ENCODE measurements around the gene S100A16. TPM values are rescaled to one million over a fixed set of nuclear protein-coding genes. Genes with fewer than 3 reads are reported as not detected.

Gene S100A16
- total and polyA plus RNA-seq, 5 experiments from 2014 or later = not detected

DNA sequence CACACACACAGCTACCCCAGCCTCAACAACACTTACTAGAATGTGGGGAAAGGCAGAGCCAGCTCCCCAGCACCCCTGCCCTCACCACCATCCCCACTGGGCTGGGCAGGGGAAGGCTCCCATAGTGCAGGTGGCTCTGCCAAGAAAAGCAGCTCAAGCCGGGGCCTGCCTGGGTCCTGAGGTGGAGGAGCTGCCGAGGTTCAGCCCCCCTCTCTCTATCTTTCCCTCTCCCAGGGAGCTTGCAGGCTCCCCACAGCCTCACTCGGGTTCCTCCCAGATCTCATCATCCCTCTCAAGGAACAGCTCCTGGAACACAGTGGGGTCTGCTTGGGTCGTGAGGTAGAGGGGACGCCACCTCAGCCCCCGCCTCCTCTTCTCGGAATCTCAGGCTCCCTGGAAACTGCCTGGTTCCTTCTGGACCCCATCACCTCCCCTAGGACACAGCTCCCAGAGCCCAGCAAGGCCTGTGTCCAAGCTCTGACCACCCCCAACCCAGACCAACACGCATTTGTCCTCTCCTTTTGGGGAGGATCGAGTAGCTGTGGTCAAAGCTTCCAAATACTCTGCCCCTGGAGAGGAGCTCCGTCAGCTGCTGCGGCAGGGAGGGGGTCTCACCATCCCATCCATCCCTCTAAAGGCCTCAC is 704 bp downstream of the S100A16 start:
- ATAC-seq (no peak), DNase-seq (no peak)
- Mint-ChIP-seq H3K4me3 (no peak overlapping the region), H3K36me3 (no peaks in the 10 kb centered on the region), H3K27me3 (no peaks in the 10 kb centered on the region), H3K9me3 (no peaks in the 10 kb centered on the region), H3K4me1 (no peaks in the 10 kb centered on the region), H3K27ac (peak overlapping the region in 2 of 10 donors; percentile 21 to 37)
- POLR2A ChIA-PET = interaction anchor here (0.7 kb wide), 1 partner anchor 37 kb away, joined by 4 read pairs; no protein-coding TSS in a partner anchor

DNA sequence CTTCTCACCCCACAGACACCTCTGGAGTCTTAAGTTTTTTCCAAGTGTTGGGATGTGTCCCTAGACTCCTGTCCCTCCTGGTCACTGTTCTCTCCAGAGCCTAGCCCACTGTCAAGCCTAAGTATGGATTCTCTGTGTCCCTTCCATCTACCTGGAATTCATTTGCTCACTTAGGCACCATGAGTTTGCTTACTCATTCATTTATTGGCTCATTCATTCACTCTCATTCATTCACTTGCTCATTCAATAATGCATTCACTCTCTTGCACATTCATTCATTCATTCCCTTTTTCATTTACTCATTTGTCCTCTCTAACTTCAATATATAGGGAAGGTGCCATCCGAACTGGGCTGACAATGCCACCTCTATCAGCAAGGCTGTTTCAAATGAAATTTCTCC is 1.6 kb downstream of the S100A16 start:
- no peak for ATAC-seq
- no peak overlapping the region for H3K27ac Mint-ChIP-seq
- H3K4me3 Mint-ChIP-seq = no peak overlapping the region
- no peaks in the 10 kb centered on the region for H3K4me1 Mint-ChIP-seq
- POLR2A ChIA-PET = no interaction called here
- no peaks in the 10 kb centered on the region for H3K27me3 Mint-ChIP-seq
- H3K36me3 Mint-ChIP-seq = no peaks in the 10 kb centered on the region
- H3K9me3 Mint-ChIP-seq = no peaks in the 10 kb centered on the region
- DNase-seq = no peak

- no peak overlapping the region for H3K4me3 Mint-ChIP-seq
- no peak overlapping the region for H3K27ac Mint-ChIP-seq
- POLR2A ChIA-PET = no interaction called here
- no peaks in the 10 kb centered on the region for H3K36me3 Mint-ChIP-seq
- DNase-seq (no peak), ATAC-seq (no peak)
- no peaks in the 10 kb centered on the region for H3K9me3 Mint-ChIP-seq
- no peaks in the 10 kb centered on the region for H3K4me1 Mint-ChIP-seq
- H3K27me3 Mint-ChIP-seq = no peaks in the 10 kb centered on the region
Measured at GRCh38 chr1:153610811-153611301, 2.1 kb downstream of the S100A16 start.

GRCh38 chr1:153610334-153610733 is 2.6 kb downstream of the S100A16 start:
- POLR2A ChIA-PET = no interaction called here
- H3K27ac Mint-ChIP-seq = no peak overlapping the region
- no peaks in the 10 kb centered on the region for H3K4me1 Mint-ChIP-seq

GRCh38 chr1:153609585-153609907 is 3.4 kb downstream of the S100A16 start:
- H3K9me3 Mint-ChIP-seq = no peaks in the 10 kb centered on the region

More at GRCh38 chr1:153610334-153610733, 2.6 kb downstream of the S100A16 start:
- no peak overlapping the region for H3K4me3 Mint-ChIP-seq
- no peaks in the 10 kb centered on the region for H3K27me3 Mint-ChIP-seq
- no peak for DNase-seq
- ATAC-seq = no peak
- no peaks in the 10 kb centered on the region for H3K9me3 Mint-ChIP-seq
- no peaks in the 10 kb centered on the region for H3K36me3 Mint-ChIP-seq

DNA sequence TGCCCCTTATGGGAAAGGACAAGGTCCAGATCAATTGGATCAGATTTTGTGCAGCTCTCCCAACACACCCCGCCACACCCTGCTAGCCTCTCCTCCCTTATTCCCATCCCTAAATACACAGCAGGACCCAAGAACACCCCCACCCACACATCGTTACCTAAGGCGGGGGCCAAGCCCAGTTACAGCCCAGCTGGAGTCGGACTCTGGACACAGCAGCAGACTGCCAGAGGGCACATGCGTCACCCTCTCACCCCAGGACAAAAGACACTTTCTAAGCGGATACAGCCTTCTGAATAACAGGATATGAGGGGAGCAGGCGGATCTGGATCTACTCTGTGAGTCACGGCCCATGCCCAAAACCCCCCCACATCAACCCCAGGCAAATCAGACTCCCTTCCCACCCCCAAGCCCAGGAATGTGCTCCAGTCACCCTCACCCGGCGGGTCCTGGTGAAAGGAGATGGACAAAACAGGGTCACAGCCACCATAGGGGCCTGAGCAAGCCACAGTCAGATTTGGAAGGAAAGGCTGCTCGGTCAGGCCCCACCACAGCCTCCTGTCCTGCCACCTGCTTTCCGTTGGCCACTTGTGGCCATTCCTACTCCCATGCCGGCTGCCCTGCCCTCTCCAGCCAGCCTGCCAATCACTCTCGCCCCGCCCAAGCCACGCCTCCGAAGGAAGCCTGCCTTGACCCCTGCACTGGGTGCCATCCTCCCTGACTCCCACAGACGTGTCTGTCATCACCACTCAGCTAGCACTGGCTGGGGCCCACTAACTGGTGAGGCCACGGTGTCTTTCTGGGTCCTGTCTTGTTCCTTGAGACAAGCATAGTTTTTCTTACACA is 4.0 kb downstream of the S100A16 start:
- H3K4me3 Mint-ChIP-seq = no peak overlapping the region
- POLR2A ChIA-PET = no interaction called here
- H3K36me3 Mint-ChIP-seq = no peaks in the 10 kb centered on the region
- H3K9me3 Mint-ChIP-seq = no peaks in the 10 kb centered on the region
- no peaks in the 10 kb centered on the region for H3K4me1 Mint-ChIP-seq
- DNase-seq = no peak
- ATAC-seq = no peak
- peak overlapping the region in 1 of 10 donors; percentile 28 for H3K27ac Mint-ChIP-seq
- no peaks in the 10 kb centered on the region for H3K27me3 Mint-ChIP-seq

More at GRCh38 chr1:153609585-153609907, 3.4 kb downstream of the S100A16 start:
- POLR2A ChIA-PET = no interaction called here
- Mint-ChIP-seq H3K4me1 (no peaks in the 10 kb centered on the region), H3K27ac (no peak overlapping the region), H3K4me3 (peak overlapping the region in 1 of 10 donors; percentile 52), H3K36me3 (no peaks in the 10 kb centered on the region), H3K27me3 (no peaks in the 10 kb centered on the region)
- DNase-seq (no peak), ATAC-seq (no peak)

GRCh38 chr1:153608089-153608682 is 4.8 kb downstream of the S100A16 start:
- DNase-seq = no peak
- no peak for ATAC-seq
- Mint-ChIP-seq H3K27me3 (no peaks in the 10 kb centered on the region), H3K4me1 (no peaks in the 10 kb centered on the region), H3K9me3 (no peaks in the 10 kb centered on the region), H3K36me3 (no peaks in the 10 kb centered on the region), H3K27ac (peak overlapping the region in 2 of 10 donors; percentile 28 to 59), H3K4me3 (no peak overlapping the region)
- POLR2A ChIA-PET = no interaction called here

DNA sequence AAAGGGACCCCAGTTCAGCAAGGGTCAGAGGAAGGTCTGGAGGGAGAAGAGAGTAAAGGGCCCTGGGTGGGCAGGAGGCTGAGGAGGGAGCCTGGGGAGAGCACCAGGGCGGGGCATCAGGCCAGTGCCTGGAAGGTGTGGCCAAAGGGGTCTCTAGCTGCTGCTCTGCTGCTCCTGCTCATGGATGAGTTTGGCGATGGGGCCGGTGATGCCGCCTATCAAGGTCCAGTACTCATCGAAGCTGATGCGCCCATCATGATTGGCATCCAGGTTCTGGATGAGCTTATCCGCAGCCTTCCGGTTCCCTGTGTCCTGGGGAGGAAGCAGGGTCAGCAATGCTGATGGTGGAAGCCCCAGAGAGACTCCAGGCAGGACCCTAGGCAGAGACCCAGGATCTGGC is 5.6 kb downstream of the S100A16 start:
- Mint-ChIP-seq H3K9me3 (no peaks in the 10 kb centered on the region), H3K4me1 (peaks cover 0 to 5% (median 3%) of the 10 kb centered on the region in 4 donors), H3K27ac (peak overlapping the region in 1 of 10 donors; percentile 22), H3K36me3 (no peaks in the 10 kb centered on the region), H3K4me3 (no peak overlapping the region), H3K27me3 (no peaks in the 10 kb centered on the region)
- DNase-seq = no peak
- POLR2A ChIA-PET = no interaction called here
- ATAC-seq = no peak

DNA sequence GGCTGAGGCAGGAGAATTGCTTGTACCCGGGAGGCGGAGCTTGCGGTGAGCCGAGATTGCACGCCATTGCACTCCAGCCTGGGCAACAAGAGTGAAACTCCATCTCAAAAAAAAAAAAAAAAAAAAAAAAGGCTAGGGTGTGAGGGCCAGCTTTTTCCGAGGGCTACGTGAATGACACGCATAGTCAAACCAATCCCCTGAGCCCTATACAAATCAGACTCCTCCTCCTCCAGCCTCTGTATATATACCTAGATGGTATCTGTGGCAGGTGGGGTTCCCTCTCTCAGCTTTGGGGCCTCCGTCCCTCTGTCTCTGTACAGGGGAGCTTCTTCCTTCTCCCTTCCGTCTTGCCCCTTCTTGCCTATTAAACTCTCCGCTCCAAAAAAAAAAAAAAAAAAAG is 6.7 kb downstream of the S100A16 start:
- H3K27ac Mint-ChIP-seq = no peak overlapping the region
- DNase-seq = no peak
- no peaks in the 10 kb centered on the region for H3K27me3 Mint-ChIP-seq
- H3K9me3 Mint-ChIP-seq = no peaks in the 10 kb centered on the region
- ATAC-seq = no peak
- no peak overlapping the region for H3K4me3 Mint-ChIP-seq
- POLR2A ChIA-PET = no interaction called here
- H3K36me3 Mint-ChIP-seq = no peaks in the 10 kb centered on the region
- H3K4me1 Mint-ChIP-seq = peaks cover 0 to 11% (median 7%) of the 10 kb centered on the region in 4 donors

- H3K27me3 Mint-ChIP-seq = no peaks in the 10 kb centered on the region
Measured at GRCh38 chr1:153602749-153603148, 10.2 kb downstream of the S100A16 start.

DNA sequence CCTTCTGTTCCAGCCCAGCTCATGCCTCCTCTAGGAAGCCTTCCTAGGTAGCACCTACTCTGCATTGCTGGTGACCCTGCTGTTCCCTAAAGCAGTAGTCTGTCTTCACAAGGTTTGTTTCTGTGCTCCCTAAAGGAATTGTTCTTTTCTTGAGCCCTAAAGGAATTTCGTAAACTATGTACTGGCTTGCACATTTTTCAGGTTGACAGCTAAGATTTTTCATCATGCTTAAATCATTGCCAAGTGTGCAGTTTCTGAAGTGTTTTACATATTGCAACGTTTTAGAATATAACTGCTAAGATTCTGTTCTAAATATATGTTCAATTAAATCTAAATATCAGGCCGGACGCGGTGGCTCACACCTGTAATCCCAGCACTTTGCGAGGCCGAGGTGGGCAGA is 13.1 kb downstream of the S100A16 start:
- Mint-ChIP-seq H3K4me1 (peaks cover 5 to 38% (median 19%) of the 10 kb centered on the region in 4 donors), H3K4me3 (no peak overlapping the region), H3K27me3 (no peaks in the 10 kb centered on the region), H3K27ac (no peak overlapping the region), H3K36me3 (no peaks in the 10 kb centered on the region), H3K9me3 (no peaks in the 10 kb centered on the region)
- POLR2A ChIA-PET = interaction anchor here (0.6 kb wide), 1 partner anchor 23 kb away, joined by 4 read pairs; no protein-coding TSS in a partner anchor
- no peak for DNase-seq
- no peak for ATAC-seq

More at GRCh38 chr1:153602749-153603148, 10.2 kb downstream of the S100A16 start:
- no peak for DNase-seq
- Mint-ChIP-seq H3K4me3 (no peak overlapping the region), H3K4me1 (peaks cover 5 to 30% (median 18%) of the 10 kb centered on the region in 4 donors), H3K27ac (peak overlapping the region in 2 of 10 donors; percentile 9 to 39), H3K9me3 (no peaks in the 10 kb centered on the region), H3K36me3 (no peaks in the 10 kb centered on the region)
- POLR2A ChIA-PET = no interaction called here
- no peak for ATAC-seq

- POLR2A ChIA-PET = interaction anchor here (1.3 kb wide), 1 partner anchor 35 kb away, joined by 5 read pairs; the partner anchor contains the start of gene CHTOP
- peaks cover 5 to 38% (median 19%) of the 10 kb centered on the region in 4 donors for H3K4me1 Mint-ChIP-seq
- no peak overlapping the region for H3K4me3 Mint-ChIP-seq
- H3K27me3 Mint-ChIP-seq = no peaks in the 10 kb centered on the region
- no peaks in the 10 kb centered on the region for H3K36me3 Mint-ChIP-seq
- no peaks in the 10 kb centered on the region for H3K9me3 Mint-ChIP-seq
- peak overlapping the region in 9 of 10 donors; percentile 1 to 81 (median 73) for H3K27ac Mint-ChIP-seq
- peak in 3 of 10 donors; percentile 22 to 28 (median 25) for DNase-seq
- peak; percentile 91 to 92 for ATAC-seq
Measured at GRCh38 chr1:153598309-153599172, 14.4 kb downstream of the S100A16 start.

All from naive thymus-derived CD8-positive, alpha-beta T cell (primary cell).